Activated CD8-positive, alpha-beta memory T cell treated with anti-CD3 and anti-CD28 coated beads for 1 hour (primary cell): ENCODE results near the gene KANK3.

Experiments
- DNase-seq, 2 donors: peaks; one replicate each; pipeline ENCODE4 v3.0.0-alpha.2; 2020; ENCODE audit warnings: low read depth in 1 of 2; ENCODE audit errors: extremely low read depth in 1 of 2

Gene KANK3

GRCh38 chr19:8340341-8341096 is 2.5 kb downstream of the KANK3 start:
- DNase-seq: no peak

- DNase-seq: no peak
Measured at GRCh38 chr19:8338835-8339234, 4.2 kb downstream of the KANK3 start.

GRCh38 chr19:8337728-8338127 is 5.3 kb downstream of the KANK3 start:
- no peak for DNase-seq

- no peak for DNase-seq
Measured at GRCh38 chr19:8336660-8337059, 6.4 kb downstream of the KANK3 start.

- DNase-seq: no peak
Measured at GRCh38 chr19:8336072-8336569, 6.9 kb downstream of the KANK3 start.

- DNase-seq: no peak
Measured at GRCh38 chr19:8335343-8336071, 7.6 kb downstream of the KANK3 start.

- DNase-seq: no peak
Measured at GRCh38 chr19:8334458-8335342, 8.4 kb downstream of the KANK3 start.

GRCh38 chr19:8333767-8334457 is 9.2 kb downstream of the KANK3 start:
- DNase-seq: no peak

GRCh38 chr19:8332976-8333766 is 9.9 kb downstream of the KANK3 start:
- no peak for DNase-seq

GRCh38 chr19:8331263-8331845 is 11.7 kb downstream of the KANK3 start:
- no peak for DNase-seq

- no peak for DNase-seq
Measured at GRCh38 chr19:8329996-8330395, 13.1 kb downstream of the KANK3 start.

- no peak for DNase-seq
Measured at GRCh38 chr19:8325454-8325853, 17.6 kb downstream of the KANK3 start.

GRCh38 chr19:8324186-8325050 is 18.6 kb downstream of the KANK3 start:
- no peak for DNase-seq

GRCh38 chr19:8323781-8324185 is 19.3 kb downstream of the KANK3 start:
- no peak for DNase-seq

- DNase-seq: no peak
Measured at GRCh38 chr19:8322638-8322997, 20.4 kb downstream of the KANK3 start.

GRCh38 chr19:8321986-8322637 is 20.9 kb downstream of the KANK3 start:
- DNase-seq: no peak

GRCh38 chr19:8321067-8321985 is 21.7 kb downstream of the KANK3 start, which contains the start of the genes NDUFA7 and RPS28:
NDUFA7 (minus strand) TSS chr19:8321375; CDS start chr19:8321358, 17 bp downstream.
RPS28 (plus strand) TSS chr19:8321496; CDS start chr19:8321531, 35 bp downstream.
- peak; percentile 94 to 95 for DNase-seq
